Ureter (tissue), 1 donor: ENCODE measurements around the gene DSCAML1. TPM values are rescaled to one million over a fixed set of nuclear protein-coding genes. Genes with fewer than 3 reads are reported as not detected.

Experiments
- DNase-seq: peaks from one replicate; pipeline ENCODE4 v3.0.0-alpha.2; 2020; ENCODE audit warnings: low spot score
- total RNA-seq: library from RNA; stranded (reverse); gene quantifications from one replicate; pipeline ENCODE4 v1.2.4, GENCODE V29; 2023
- donor health status: DM: yes; HTN: yes; CAD: no.

The DSCAML1 gene
- total RNA-seq, 1 donor from 2014 or later = 0.81 TPM

GRCh38 chr11:117497206-117497951 lies 299.6 kb downstream of the DSCAML1 start:
- no peak for DNase-seq

- no peak for DNase-seq
Observed at GRCh38 chr11:117495357-117495756, 301.7 kb downstream of the DSCAML1 start.

GRCh38 chr11:117492578-117493251 lies 304.3 kb downstream of the DSCAML1 start:
- DNase-seq = no peak

GRCh38 chr11:117490911-117491310 lies 306.1 kb downstream of the DSCAML1 start:
- no peak for DNase-seq

- no peak for DNase-seq
Observed at GRCh38 chr11:117489999-117490679, 306.9 kb downstream of the DSCAML1 start.

DNA sequence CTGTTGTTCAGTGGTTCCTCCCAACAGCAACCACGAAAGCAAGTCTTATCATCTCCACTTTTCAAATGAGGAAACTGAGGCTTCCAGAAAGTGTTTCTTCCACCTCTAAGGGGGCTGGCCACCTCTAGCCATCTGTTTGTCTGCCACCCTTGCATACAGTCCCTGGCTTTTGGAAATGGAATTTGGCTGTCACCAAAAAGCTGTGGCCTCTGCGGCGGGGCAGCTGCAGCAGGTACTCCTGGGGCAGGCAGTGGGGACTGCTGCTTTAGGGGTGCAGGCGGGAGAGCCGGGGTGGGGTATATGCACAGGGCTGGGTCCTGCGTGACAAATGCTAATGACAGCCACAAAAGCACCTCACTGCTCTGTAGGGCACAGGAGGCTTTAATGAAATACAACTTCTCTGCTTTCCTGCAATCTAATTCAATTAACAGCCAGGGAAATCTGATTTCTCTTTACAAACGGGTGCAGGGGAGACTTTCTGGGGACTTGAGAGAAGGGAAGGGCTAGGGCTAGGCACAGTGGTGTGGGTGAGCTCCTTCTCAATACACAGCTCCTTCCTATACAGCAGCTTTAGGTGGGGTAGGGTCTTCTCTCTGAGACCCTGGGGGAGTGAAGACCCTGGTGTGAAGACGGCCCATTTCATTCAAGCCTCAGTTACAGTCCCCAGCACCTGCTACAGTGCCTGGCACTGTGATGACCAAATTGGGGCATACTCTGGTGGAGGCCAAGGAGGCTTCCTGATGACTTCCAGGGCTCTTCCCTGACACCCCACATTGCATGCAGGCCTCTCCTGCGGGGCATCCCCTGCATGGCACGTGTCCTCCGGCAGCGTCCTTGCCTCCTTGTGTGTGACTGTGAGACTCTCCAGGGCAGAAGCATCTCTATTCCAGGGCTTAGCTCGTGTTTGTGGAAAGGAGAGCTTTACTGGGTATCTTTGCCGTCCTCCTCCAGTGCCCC lies 307.7 kb downstream of the DSCAML1 start:
- no peak for DNase-seq

GRCh38 chr11:117486059-117486458 lies 311.0 kb downstream of the DSCAML1 start:
- DNase-seq = no peak

GRCh38 chr11:117484156-117484555 lies 312.9 kb downstream of the DSCAML1 start:
- DNase-seq = no peak

GRCh38 chr11:117483372-117483771 lies 313.6 kb downstream of the DSCAML1 start:
- no peak for DNase-seq

GRCh38 chr11:117482881-117483280 lies 314.1 kb downstream of the DSCAML1 start:
- DNase-seq = no peak

DNA sequence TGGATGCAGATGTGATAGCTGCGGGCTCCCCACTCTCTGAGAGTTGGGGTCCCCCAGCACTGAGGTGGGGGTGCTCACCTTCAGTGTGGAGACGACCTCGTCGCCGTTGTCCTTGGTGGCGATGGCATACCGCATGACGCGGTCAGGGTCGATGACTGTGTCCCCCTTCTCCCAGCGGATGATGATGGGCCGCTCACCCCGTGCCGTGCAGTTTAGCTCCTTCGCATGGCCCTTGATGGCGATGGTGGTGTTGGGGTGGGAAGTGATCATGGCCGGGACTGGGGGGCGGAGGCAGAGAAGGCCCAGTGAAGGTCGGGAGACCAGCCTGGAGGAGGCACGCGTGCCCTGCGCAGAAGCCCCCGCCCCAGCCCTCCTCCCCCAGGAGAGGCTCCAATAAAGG lies 315.1 kb downstream of the DSCAML1 start:
- no peak for DNase-seq

DNA sequence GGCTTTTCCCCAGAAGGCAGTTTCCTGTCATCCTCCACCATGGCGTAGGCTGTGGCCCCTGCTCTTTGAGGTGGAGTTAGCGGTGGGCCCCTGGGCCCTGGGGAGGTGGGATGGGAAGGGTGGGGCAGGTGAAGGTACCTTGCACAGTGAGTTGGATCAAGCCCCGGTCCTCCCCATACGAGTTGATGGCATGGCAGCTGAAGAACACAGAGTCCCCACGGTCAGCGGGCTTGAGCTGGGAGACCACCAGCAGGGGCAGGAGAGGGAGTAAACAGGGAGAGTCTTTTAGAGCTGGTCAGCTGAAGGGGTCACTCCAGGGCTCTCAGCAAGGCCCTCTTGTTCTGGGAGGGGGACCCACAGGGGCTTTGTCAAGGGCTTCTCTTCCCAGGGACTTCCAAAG lies 316.0 kb downstream of the DSCAML1 start:
- DNase-seq = no peak

DNA sequence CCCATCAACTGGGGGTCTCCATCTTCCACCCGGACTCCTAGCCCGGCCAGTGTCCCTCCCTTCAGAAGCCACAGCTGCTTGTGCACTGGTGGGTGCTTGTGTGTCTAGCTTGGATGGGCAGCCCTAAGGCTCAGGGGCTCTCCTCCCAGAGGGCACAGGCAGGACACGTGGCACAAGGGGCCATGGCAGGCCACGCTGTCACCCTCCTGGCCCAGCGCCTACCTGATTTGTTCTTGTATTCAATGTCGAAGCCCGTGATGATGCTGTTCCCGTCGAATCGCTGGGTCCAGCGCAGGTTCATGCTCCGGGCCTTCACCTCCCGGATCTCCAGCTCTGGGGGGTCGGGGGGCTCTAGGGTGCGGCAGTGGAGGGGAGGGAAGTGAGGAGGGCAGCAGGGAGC lies 316.8 kb downstream of the DSCAML1 start:
- no peak for DNase-seq

- no peak for DNase-seq
Observed at GRCh38 chr11:117479372-117479771, 317.6 kb downstream of the DSCAML1 start.

DNA sequence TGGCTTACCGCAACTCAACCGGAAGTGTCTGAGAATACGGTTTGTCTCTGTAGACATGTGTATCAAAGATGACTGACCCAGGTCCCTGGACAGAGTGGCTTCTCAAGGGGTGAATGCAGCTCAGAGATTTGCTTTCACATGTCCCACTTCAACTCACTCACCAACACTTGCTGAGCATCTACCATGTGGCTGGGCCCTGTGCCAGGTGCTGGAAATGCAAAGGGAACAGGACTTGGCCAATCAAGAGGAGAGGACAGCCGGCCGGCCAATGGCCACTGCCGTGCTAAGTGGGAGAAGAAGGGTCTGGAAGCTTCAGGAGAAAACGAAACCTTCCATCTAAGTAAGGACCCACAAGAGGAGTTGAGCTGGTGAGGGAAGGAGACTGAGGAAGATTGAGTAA lies 318.1 kb downstream of the DSCAML1 start:
- DNase-seq = no peak

- no peak for DNase-seq
Observed at GRCh38 chr11:117478126-117478860, 318.7 kb downstream of the DSCAML1 start.

GRCh38 chr11:117477721-117478120 lies 319.3 kb downstream of the DSCAML1 start:
- DNase-seq = no peak

GRCh38 chr11:117476531-117477142 lies 320.4 kb downstream of the DSCAML1 start:
- DNase-seq = no peak

DNA sequence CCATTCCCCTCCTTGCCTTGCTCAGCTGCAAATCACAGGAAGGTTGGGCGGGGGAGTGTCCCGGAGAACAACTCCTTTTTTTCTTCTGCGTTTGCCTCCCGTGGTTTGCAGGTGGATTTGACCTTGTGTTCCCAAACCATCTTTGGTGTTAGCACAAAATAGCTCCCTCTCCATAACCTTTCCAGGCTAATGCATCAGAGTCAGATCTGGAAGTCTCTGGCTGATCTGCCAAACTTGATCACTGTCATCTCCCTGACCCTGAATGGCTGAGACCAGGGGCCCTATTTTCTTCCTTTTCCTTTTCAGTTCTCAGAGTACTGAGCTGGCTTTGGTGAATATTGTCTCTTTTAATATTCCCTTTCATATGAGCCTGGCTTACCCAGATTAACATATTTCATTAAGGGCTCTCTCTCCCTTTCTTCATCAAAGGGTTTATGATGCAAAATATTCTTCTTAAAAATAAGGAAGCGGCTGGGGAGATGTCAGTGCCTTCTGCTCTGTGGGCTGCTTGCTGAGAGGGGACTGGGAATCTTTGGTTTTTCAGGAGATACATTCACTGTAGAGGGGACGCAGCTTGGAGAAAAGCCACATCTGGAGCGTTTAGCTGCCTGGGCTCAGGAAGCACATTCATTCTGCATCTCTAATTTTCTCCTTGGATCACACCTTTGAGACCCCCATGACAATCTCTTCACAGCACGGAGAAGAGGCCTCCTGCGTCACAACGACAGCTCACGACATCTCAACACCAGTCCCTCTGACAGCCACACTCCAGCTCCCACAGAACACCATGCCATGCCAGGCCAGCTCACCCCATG lies 321.1 kb downstream of the DSCAML1 start:
- no peak for DNase-seq
